ENCODE data around the gene PDRG1.

- no peak for TF ChIP-seq CTCF (IDR thresholded peaks at IDR 0.05)
- TF ChIP-seq POLR2A (IDR thresholded peaks at IDR 0.05), result no peak
These were observed 44.8 kb downstream of the PDRG1 start for GRCh38 chr20:31907046-31907445.

All from right lobe of liver (tissue), 4 donors.